ENCODE measurements around the gene ECEL1.

DNA sequence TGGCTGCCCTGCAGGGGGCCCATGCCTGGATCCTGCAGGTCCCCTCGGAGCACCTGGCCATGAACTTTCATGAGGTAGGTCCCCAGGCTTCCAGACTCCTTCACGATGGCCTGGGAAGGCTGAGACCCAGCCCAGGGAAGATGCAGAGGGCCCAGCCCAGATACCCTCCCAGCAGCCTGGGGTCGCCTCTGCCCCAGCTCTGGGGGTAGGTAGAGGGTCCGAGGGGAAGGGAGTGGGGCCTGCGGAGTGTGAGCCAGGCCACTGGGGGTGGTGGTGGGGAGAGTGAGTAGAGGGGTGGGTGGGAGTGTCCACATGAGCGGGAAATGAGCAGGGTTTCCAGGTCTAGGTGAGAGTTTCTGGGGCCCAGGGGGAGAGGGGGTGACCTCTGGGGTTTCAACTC, 37.1 kb upstream of the ECEL1 start:
- TF ChIP-seq ZFHX2 (tag by site-specific recombination; conservative IDR thresholded peaks at IDR 0.05) (no peak), ZNF174 (tag by site-specific recombination; IDR thresholded peaks at IDR 0.05) (no peak), ZNF585B (tag by site-specific recombination; IDR thresholded peaks at IDR 0.05) (no peak), ZNF76 (tag by site-specific recombination; IDR thresholded peaks at IDR 0.05; ENCODE audit: borderline replicate concordance, low read depth) (no peak), ZNF121 (tag by site-specific recombination; IDR thresholded peaks at IDR 0.05) (no peak)
- TF ChIP-seq, protein P1, sequence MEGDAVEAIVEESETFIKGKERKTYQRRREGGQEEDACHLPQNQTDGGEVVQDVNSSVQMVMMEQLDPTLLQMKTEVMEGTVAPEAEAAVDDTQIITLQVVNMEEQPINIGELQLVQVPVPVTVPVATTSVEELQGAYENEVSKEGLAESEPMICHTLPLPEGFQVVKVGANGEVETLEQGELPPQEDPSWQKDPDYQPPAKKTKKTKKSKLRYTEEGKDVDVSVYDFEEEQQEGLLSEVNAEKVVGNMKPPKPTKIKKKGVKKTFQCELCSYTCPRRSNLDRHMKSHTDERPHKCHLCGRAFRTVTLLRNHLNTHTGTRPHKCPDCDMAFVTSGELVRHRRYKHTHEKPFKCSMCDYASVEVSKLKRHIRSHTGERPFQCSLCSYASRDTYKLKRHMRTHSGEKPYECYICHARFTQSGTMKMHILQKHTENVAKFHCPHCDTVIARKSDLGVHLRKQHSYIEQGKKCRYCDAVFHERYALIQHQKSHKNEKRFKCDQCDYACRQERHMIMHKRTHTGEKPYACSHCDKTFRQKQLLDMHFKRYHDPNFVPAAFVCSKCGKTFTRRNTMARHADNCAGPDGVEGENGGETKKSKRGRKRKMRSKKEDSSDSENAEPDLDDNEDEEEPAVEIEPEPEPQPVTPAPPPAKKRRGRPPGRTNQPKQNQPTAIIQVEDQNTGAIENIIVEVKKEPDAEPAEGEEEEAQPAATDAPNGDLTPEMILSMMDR (tag by site-specific recombination; IDR thresholded peaks at IDR 0.05), result no peak
- TF ChIP-seq, protein P2, sequence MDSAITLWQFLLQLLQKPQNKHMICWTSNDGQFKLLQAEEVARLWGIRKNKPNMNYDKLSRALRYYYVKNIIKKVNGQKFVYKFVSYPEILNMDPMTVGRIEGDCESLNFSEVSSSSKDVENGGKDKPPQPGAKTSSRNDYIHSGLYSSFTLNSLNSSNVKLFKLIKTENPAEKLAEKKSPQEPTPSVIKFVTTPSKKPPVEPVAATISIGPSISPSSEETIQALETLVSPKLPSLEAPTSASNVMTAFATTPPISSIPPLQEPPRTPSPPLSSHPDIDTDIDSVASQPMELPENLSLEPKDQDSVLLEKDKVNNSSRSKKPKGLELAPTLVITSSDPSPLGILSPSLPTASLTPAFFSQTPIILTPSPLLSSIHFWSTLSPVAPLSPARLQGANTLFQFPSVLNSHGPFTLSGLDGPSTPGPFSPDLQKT (IDR thresholded peaks at IDR 0.05; ENCODE audit: borderline replicate concordance, low read depth, low read length), result no peak

All from HEK293 (cell line).